Measurements from ENCODE around the gene FGF19.
"Not testable (repeated sequence)": the region's sequence is repeated elsewhere in the genome, so short reads cannot be mapped to it uniquely, and the experiment has no call there.

FGF19 gene

GRCh38 chr11:69695995-69696394 is 7.8 kb downstream of the FGF19 start:
- DNase-seq (ENCODE audit: low spot score), result not testable (repeated sequence)

- no peak for DNase-seq (ENCODE audit: low spot score)
Observed at GRCh38 chr11:69695581-69695980, 8.2 kb downstream of the FGF19 start.

DNA sequence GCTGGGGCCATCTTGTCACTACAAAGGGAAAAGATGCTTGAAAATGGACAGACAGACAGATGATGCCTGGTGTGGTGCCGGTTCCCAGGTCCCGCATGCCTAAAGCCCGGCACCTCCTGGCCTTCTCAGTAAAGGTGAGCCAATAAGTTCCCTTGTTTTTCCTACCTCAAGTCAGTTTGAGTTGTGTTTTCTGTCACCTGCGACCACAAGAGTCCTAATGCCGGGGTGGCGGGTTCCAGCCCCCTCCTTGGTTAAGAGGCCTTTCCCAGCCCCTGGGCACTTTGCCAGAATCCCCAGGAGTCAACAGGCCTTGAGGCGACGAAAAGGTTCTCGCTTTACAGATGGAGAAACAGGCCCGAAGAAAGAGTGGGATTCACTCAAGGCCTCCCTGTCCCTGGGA is 9.0 kb downstream of the FGF19 start:
- DNase-seq (ENCODE audit: low spot score), result no peak

GRCh38 chr11:69692422-69692821 is 11.4 kb downstream of the FGF19 start:
- DNase-seq (ENCODE audit: low spot score), result no peak

GRCh38 chr11:69691463-69691862 is 12.4 kb downstream of the FGF19 start:
- no peak for DNase-seq (ENCODE audit: low spot score)

DNA sequence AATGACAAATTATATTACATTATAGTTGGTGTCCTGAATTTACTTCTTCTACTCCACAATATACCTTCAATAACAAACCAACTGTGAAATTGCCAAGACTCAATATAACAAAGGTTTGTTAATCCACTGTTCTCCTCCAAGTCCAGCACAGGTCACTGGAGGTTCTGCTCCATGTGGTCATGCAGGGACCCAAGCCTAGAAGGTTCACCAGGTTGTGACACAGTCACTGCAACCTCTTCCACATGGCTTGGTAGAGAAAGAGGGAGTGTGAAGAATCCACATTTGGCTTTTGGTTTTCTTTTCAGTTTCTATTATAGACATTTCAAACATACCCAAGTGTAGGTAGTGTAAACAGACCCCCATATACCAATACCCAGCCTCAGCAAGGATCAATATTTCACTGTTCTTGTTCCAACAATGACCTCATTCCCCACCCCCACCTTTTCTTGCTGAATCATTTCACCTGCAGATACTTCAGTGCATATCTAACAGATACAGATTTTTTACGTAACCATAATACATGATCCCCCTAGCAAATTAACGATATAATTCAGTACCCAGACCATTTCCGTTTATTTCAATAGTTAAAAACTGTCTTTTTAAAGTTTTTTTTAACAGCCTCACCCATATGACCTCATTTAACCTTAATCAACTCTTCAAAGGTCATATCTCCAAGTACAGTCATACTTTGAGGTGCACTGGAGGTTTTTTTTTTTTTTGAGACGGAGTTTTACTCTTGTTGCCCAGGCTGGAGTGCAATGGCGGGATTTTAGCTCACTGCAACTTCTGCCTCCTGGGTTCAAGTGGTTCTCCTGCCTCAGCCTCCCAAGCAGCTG is 14.1 kb downstream of the FGF19 start:
- DNase-seq (ENCODE audit: low spot score), result no peak

DNA sequence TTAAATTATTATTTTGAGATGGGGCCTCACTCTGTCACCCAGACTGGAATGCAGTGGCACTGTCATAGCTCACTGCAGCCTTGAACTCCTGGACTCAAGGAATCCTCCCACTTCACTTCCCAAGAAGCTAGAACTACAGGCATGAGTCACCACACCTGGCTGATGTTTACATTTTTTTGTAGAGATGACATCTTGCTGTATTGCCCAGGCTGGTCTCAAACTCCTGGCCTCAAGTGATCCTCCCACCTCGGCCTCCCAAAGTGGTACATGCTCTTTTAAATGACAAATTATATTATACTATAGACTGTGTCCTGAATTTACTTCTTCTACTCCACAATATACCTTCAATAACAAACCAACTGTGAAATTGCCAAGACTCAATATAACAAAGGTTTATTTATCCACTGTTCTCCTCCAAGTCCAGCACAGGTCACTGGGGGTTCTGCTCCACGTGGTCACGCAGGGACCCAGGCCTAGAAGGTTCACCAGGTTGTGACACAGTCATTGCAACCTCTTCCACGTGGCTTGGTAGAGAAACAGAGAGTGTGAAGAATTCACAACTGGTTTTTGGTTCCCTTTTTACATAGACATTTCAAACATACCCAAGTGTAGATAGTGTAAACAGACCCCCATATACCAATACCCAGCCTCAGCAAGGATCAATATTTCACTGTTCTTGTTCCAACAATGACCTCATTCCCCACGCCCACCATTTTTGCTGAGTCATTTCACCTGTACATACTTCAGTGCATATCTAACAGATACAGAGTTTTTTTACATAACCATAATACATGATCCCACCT is 15.7 kb downstream of the FGF19 start:
- not testable (repeated sequence) for DNase-seq (ENCODE audit: low spot score)

DNA sequence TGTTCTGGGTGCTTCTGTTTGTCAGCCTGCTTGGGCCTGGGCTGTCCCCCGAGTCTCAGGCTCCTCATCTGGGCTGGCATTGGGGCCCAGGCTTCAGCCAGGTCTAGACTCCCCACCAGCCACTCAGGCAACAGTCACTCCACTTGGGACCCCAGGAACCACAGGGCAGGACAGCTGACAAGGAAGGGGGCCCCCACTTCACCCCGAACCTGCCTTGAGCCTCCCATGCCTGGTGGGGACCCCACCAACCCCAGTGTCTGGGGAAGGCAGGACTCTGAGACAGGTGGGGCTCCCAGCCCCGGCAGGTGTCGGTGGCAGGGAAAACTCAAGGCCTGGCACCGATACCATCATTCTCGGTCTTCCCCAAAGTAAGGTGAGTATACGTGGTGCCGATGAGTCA is 17.0 kb downstream of the FGF19 start:
- no peak for DNase-seq (ENCODE audit: low spot score)

- DNase-seq (ENCODE audit: low spot score), result no peak
Observed at GRCh38 chr11:69686452-69686851, 17.4 kb downstream of the FGF19 start.

- DNase-seq (ENCODE audit: low spot score), result no peak
Observed at GRCh38 chr11:69685348-69685747, 18.5 kb downstream of the FGF19 start.

DNA sequence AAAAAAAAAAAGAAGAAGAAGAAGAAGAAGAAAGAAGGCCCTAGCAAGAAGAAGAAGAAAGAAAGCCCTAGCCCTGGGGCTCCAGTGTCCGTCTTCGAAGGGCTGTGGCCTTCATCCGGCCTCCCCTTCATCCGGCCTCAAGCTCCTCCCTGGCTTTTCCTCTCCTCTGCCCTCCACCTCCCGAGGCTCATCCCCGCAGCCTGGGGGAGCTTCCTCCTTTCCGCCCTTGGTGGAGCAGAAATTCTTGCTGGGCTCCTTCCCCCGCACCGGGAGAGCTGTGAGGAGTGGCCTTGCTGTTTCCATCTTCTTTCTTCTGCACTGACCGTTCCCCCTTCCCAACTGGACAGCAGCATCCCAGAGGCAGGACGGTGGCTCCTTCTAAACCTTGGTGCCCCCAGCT is 19.2 kb downstream of the FGF19 start:
- DNase-seq (ENCODE audit: low spot score), result no peak

- no peak for DNase-seq (ENCODE audit: low spot score)
Observed at GRCh38 chr11:69683764-69684333, 20.0 kb downstream of the FGF19 start.

DNA sequence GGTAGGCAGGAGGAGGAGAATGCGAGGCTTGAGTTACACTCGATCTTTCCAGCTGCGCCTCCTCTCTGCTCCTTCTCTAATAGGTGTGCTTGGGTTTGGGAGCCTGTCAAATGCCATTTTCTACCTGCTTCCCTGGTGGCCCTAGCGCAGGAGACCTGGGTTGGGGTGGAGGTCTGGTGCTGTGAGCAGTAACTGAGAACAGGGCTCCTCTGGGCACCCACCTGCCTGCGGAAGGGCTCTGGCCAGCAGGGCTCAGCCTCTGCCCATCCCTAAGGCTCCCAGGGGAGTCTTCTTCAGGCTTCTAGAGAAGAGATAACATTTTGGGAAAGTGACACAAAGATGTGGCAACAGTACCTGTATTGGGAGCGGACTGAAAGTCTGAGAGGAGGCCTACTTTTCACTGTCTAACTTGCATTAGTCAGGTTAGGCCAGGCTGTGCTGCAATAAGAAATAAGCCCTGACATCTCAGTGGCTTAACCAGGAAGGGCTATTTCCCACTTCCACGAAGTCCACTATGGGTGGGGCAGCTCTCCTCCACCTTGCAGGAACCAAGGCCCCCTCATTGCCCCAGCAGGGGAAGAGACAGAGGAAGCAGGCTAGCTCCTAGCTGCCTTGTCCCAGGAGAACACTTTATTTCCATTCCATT is 21.0 kb downstream of the FGF19 start:
- DNase-seq (ENCODE audit: low spot score), result no peak

DNA sequence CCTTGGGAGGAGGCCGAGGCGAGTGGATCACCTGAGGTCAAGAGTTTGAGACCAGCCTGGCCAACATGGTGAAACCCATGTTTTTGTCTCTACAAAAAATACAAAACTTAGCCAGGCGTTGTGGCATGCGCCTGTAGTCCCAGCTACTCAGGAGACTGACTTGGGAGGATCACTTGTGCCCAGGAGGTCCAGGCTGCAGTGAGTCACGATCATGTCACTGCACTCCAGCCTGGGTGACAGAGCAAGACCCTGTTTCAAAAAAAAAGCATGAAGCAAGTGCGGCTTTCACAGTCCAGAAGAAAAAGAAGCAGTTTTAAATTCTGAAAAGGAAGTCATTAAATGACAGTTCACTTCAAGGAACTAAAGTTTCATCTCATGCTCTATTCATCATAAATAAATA is 21.6 kb downstream of the FGF19 start:
- no peak for DNase-seq (ENCODE audit: low spot score)

DNA sequence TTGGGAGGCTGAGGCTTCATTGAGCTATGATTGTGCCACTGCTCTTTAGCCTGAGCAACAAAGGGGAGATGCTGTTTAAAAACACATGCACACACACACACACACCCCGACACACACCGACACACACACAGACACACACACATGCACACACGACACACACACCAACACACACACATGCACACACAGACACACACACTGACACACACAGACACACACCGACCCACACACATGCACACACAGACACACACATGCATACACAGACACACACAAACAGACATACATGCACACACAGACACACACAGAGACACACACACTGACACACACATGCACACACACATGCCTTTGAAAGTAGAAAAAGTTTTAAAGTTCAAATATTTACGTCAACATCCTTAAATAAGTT is 23.1 kb downstream of the FGF19 start:
- DNase-seq (ENCODE audit: low spot score), result no peak

DNA sequence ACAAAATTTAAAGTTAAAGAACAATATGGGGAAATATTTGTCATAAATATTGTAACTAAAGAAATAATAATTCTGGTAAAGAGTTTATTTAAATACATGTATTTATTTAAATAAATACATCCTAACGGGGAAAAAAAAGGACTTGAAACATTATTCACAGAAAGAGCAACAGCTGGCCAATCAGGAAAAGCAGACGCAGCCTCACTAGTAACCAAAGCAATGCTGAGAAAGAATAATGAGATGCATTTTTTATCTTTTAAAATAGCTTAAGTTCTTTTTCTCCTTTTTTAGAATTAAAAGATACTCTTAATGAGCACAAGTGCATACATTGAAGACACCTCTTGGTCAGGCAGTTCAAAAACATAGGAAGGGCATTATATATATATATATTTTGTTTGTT is 26.1 kb downstream of the FGF19 start:
- DNase-seq (ENCODE audit: low spot score), result no peak

GRCh38 chr11:69674886-69675714 is 28.7 kb downstream of the FGF19 start, which contains the start of gene LTO1:
Gene LTO1 (minus strand): TSS chr11:69675353. CDS start chr11:69675239, 114 bp downstream.
- DNase-seq (ENCODE audit: low spot score), result peak; percentile 96

GRCh38 chr11:69674267-69674885 is 29.4 kb downstream of the FGF19 start:
- DNase-seq (ENCODE audit: low spot score), result no peak

DNA sequence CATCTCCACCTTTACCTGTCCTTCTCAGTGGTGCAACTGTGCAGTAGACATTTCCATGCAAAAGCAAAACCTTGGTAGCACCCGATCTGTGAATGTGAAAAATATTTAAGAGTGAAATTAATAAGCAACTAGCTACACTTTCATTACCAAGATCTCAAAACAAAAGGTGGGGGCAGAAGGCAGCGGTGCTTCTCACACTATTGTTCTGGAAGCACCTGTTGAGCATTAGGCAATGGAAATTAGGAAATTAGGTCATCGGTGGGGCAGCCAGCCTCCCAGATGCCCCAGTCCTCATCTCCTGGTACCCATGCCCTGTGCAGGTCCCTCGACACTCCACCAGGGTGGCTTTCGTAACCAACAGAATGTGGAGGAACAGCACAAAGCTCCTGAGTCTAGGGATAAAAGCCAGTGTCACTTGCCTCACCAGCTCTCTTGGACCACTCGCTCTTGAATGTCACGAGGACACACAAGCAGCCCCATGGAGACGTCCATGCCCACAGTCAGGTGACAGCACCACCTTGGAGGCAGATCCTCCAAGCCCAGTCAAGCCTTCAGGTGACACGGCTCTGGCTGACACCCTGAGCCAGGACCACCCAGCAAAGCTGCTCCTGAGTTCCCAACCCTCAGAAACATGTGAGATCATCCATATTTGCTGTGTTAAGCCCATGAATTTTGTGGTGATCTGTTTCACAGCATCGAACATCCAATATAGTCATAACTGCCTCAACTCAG is 31.9 kb downstream of the FGF19 start:
- no peak for DNase-seq (ENCODE audit: low spot score)

GRCh38 chr11:69670158-69670845 is 33.5 kb downstream of the FGF19 start:
- DNase-seq (ENCODE audit: low spot score), result peak; percentile 94

All from Ammon's horn (tissue), 1 donor.